HL-60/S4 treated with retinoic acid at 250 ng/mL for 4 days and 3 days (cell line): ENCODE measurements around the gene HDGFL2.

Source experiments
- in situ Hi-C: fragments of 300-500 bp; cut with MboI; formaldehyde crosslinking; loops from 2 replicates; pipeline ENCODE4 v1.7.0; 2022; ENCODE audit warnings: low sequenced_read_pairs

The HDGFL2 gene

GRCh38 chr19:4444765-4445741 lies 27.0 kb upstream of the HDGFL2 start:
- in situ Hi-C loops: no loop called here

GRCh38 chr19:4445963-4446703 lies 26.0 kb upstream of the HDGFL2 start:
- in situ Hi-C loops: no loop called here

- in situ Hi-C loops: no loop called here
These were observed 25.3 kb upstream of the HDGFL2 start for GRCh38 chr19:4446704-4447200.

GRCh38 chr19:4447327-4448146 lies 24.6 kb upstream of the HDGFL2 start:
- in situ Hi-C loops: no loop called here

GRCh38 chr19:4448147-4448985 lies 23.7 kb upstream of the HDGFL2 start:
- in situ Hi-C loops: no loop called here

GRCh38 chr19:4449022-4449638 lies 23.0 kb upstream of the HDGFL2 start:
- in situ Hi-C loops: no loop called here

- in situ Hi-C loops: no loop called here
These were observed 22.5 kb upstream of the HDGFL2 start for GRCh38 chr19:4449639-4450028.

- in situ Hi-C loops: no loop called here
These were observed 19.7 kb upstream of the HDGFL2 start for GRCh38 chr19:4452230-4452990.

- in situ Hi-C loops: no loop called here
These were observed 18.6 kb upstream of the HDGFL2 start for GRCh38 chr19:4453232-4454179.

- in situ Hi-C loops: no loop called here
These were observed 17.1 kb upstream of the HDGFL2 start for GRCh38 chr19:4454747-4455718.

- in situ Hi-C loops: no loop called here
These were observed 16.2 kb upstream of the HDGFL2 start for GRCh38 chr19:4455719-4456475.

GRCh38 chr19:4456476-4456842 lies 15.6 kb upstream of the HDGFL2 start:
- in situ Hi-C loops: no loop called here

- in situ Hi-C loops: no loop called here
These were observed 15.0 kb upstream of the HDGFL2 start for GRCh38 chr19:4456843-4457653.

GRCh38 chr19:4457654-4458395 lies 14.3 kb upstream of the HDGFL2 start, which contains the start of gene UBXN6:
Gene UBXN6, minus strand, starts transcription at chr19:4457794. Its CDS starts 97 bp downstream, at chr19:4457697.
- in situ Hi-C loops: no loop called here
